Heart right ventricle (tissue), 16 donors: Measurements from ENCODE around the gene SBK3. TPM values are rescaled to one million over a fixed set of nuclear protein-coding genes. Genes with fewer than 3 reads are reported as not detected.
"Not testable (repeated sequence)": the region's sequence is repeated elsewhere in the genome, so short reads cannot be mapped to it uniquely, and the experiment has no call there.

Experiments used
- ATAC-seq, 8 donors: fragments of 200-7000 bp; cut with Tn5 transposase; one replicate each; pipeline ENCODE4 v1.9.1; 2020; ENCODE audit warnings: mild to moderate bottlenecking in 8 of 8, moderate library complexity in 8 of 8, moderate number of reproducible peaks in 1 of 8
- DNase-seq, 2 donors: peaks; one replicate each; pipeline ENCODE4 v3.0.0-alpha.2; 2020
- H3K27ac ChIP-seq, 10 donors: fragments of 200-600 bp; sonication (generic) in 2 of 10; one replicate each; pipeline versions ENCODE4 v1.5.0 to v1.8.0; 2020 to 2022; ENCODE audit warnings: mild to moderate bottlenecking in 3 of 10
- H3K27me3 ChIP-seq, 7 donors: fragments of 200-600 bp; one replicate each; pipeline ENCODE4 v1.8.0; 2021 to 2022; ENCODE audit warnings: mild to moderate bottlenecking in 2 of 7
- H3K36me3 ChIP-seq, 9 donors: fragments of 200-600 bp; sonication (generic) in 1 of 9; one replicate each; pipeline versions ENCODE4 v1.5.0 to v1.8.0; 2020 to 2022; ENCODE audit warnings: mild to moderate bottlenecking in 2 of 9
- H3K4me1 ChIP-seq, 9 donors: fragments of 200-600 bp; sonication (generic) in 1 of 9; one replicate each; pipeline versions ENCODE4 v1.5.0 to v1.8.0; 2020 to 2022; ENCODE audit warnings: mild to moderate bottlenecking in 4 of 9
- H3K4me3 ChIP-seq, 10 donors: fragments of 200-600 bp; sonication (generic) in 2 of 10; one replicate each; pipeline versions ENCODE4 v1.5.0 to v1.8.0; 2020 to 2022; ENCODE audit warnings: mild to moderate bottlenecking in 7 of 10, moderate library complexity in 2 of 10
- H3K9me3 ChIP-seq, 11 donors: fragments of 200-600 bp in 10 of 11; sonication (generic) in 2 of 11; one replicate each; pipeline versions ENCODE4 v1.5.0 to v1.8.0; 2013 to 2022; ENCODE audit warnings: mild to moderate bottlenecking in 2 of 11, control low read depth in 1 of 11, moderate library complexity in 1 of 11
- CTCF ChIP-seq, 9 donors: fragments of 200-600 bp; sonication (generic) in 2 of 9; IDR thresholded peaks; one replicate each; pipeline versions ENCODE4 v1.5.0 to v1.8.0; 2021 to 2022; ENCODE audit warnings: antibody characterized with exemption in 9 of 9, mild to moderate bottlenecking in 5 of 9, moderate library complexity in 1 of 9
- WGBS, 2 donors: extraction: QIAGEN DNeasy Blood & Tissue Kit; methylation state at CpG; one replicate each; pipeline ENCODE4 v1.1.7; 2013; ENCODE audit warnings: inconsistent platforms in 1 of 2; 5-methylcytosine and 5-hydroxymethylcytosine counted together
- intact Hi-C, 10 donors: fragments of 100-400 bp; cut with DNase I; formaldehyde crosslinking; loops; one replicate each; pipeline versions ENCODE4 v1.11.1 to v1.14.2; 2022
- polyA plus RNA-seq, 2 donors: library from polyadenylated mRNA; stranded (reverse); fragments of 200-250 nt; gene quantifications; one replicate each; pipeline ENCODE4 v1.2.3, GENCODE V29; 2013
- total RNA-seq, 10 donors: library from RNA; stranded (reverse); fragmentation: NEBNext Ultra II Directional in 3 of 10; extraction: Animal tissue kit (Norgen Biotek cat#: 25700) in 3 of 10; gene quantifications; one replicate each; pipeline versions ENCODE4 v1.2.1 to v1.2.4, GENCODE V29; 2021 to 2023
- donor health status: Arrhythmogenic right ventricular cardiomyopathy.
- donor health status: ischemic (EF 13 %, LVEDD 7.1; RV severe dilation, severe dysfunction).
- donor health status: healthy with polysubstance abuse.
- donor health status: DM: no; HTN: yes; CAD: no.
- donor health status: DM: no; HTN: no; CAD: no.
- donor health status: ischemic (EF 25% LVEDD 6.9; RV normal size, moderate dysfunction).
- donor health status: ischemic (EF 25% LVEDD 5.7; RV mildly dilated, moderate dysfunction).
- donor health status: healthy.
- donor health status: DM: yes; HTN: yes; CAD: no.
- donor health status: Ischemic cardiomyopathy.
- donor health status: ischemic (EF 35%, LVEDD 5.7; RV mildly dilated, moderate dysfunction).
- donor health status: nonischemic (EF 11% LVEDD 7.7; RV severe dilation, severe dysfunction).
- donor health status: DM: yes; HTN: yes; CAD: no.
- donor health status: PGD.
- donor health status: ischemic (EF 29% LVEDD 5.4; RV normal size, mild dysfunction).
- donor health status: nonischemic (EF 23%, LVEDD 6.1; RV moderate dilation, normal function).

SBK3 gene
- total and polyA plus RNA-seq, 12 donors = 2.0 to 33.3 (median 7.3) TPM

DNA sequence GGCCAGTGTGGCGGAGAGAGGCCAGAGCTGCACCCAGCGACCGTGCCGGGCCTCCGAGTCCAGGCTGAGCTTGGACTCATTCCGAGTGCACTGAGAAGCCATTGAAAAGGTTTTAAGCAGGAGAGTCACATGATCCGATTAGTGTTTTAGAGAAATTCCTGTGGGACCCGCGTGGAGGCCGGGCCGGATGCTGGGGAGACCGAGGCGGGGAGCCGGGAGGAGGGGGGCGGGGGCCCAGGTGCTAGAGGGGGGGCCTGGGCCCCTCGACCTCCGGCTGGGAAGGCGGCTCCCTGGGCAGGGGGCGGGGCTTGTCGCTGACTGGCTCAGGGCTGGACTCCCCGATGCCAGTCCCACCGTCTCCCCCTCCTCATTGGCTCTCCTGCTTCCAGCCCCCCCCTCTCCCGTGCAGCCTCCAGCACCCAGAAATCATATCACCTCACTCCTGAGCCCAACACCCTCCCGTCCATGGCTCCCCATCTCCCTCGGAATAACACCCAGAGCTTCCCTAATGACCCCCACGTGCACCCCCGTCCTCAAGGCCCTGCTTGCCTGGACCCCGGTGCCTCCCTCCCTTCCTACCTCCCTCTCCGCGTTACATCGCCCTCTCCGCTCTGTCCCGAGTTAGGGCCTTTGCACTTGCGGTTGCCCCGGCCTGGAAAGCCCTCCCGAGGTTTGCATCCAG lies 40.5 kb upstream of the SBK3 start:
- ATAC-seq = peak; percentile 81 to 92 (median 84)
- no peak for TF ChIP-seq CTCF (IDR thresholded peaks at IDR 0.05)
- 2 to 4% methylated on average over 30 to 36 of the region's 36 CpGs for WGBS, 2 donors
- peaks cover 10 to 43% (median 36%) of the 10 kb centered on the region in 9 donors for H3K4me1 ChIP-seq
- DNase-seq = peak; percentile 87 to 88
- intact Hi-C loops = loop anchor here in 4 of 10 donors (2.0 to 5.0 kb wide), 3 partner anchors 38 to 68 kb away; partner anchors contain the start of gene SBK3 (in 2 of the 4)
- H3K9me3 ChIP-seq = no peaks in the 10 kb centered on the region
- H3K36me3 ChIP-seq = no peaks in the 10 kb centered on the region
- peak overlapping the region; percentile 3 to 50 (median 44) for H3K4me3 ChIP-seq
- H3K27ac ChIP-seq = peak overlapping the region; percentile 49 to 84 (median 68)
- H3K27me3 ChIP-seq = peaks cover 0 to 24% (median 0%) of the 10 kb centered on the region in 7 donors

DNA sequence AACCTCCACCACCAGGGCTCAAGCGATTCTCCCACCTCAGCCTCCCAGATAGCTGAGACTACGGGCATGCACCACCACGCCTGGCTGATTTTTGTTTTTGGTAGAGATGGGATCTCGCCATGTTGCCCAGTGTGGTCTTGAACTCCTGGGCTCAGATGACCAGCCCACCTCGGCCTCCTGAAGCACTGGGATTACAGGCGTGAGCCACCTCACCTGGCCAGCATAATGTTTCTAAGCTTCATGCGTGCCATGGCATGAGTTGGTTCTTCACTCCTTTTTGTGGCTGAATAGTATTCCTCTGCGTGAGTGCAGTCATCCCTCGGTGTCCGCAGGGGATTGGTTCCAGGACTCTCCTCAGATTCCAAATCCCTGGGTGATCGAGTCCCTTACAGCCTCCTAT lies 39.5 kb upstream of the SBK3 start:
- Histone ChIP-seq H3K27me3 (peaks cover 0 to 24% (median 0%) of the 10 kb centered on the region in 7 donors), H3K4me1 (peaks cover 10 to 43% (median 36%) of the 10 kb centered on the region in 9 donors), H3K36me3 (no peaks in the 10 kb centered on the region), H3K27ac (peak overlapping the region in 3 of 10 donors; percentile 65 to 84 (median 82)), H3K4me3 (peak overlapping the region in 1 of 10 donors; percentile 50), H3K9me3 (no peaks in the 10 kb centered on the region)
- no peak for TF ChIP-seq CTCF (IDR thresholded peaks at IDR 0.05)
- 94 to 95% methylated on average over 11 of the region's 11 CpGs for WGBS, 2 donors
- intact Hi-C loops = loop anchor here in 3 of 10 donors (5.0 kb wide), 2 partner anchors 38 to 68 kb away; partner anchors contain the start of gene SBK3 (in 2 of the 3)
- no peak for DNase-seq
- no peak for ATAC-seq

DNA sequence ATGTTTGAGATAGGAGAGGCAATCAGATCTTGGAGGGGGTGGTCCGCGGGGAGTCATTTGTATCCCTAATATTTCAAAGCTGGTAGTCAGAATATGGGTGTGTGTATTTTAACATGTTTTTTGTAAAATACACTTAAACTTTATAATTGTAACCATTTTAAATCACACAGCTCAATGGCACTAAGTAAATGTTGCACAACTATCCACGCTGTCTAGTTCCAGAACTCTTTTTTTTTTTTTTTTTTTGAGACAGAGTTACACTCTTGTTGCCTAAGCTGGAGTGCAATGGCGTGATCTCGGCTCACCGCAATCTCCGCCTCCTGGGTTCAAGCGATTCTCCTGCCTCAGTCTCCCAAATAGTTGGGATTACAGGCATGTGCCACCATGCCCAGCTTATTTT lies 38.6 kb upstream of the SBK3 start:
- not testable (repeated sequence) for H3K36me3 ChIP-seq, ATAC-seq, H3K27ac ChIP-seq, H3K4me3 ChIP-seq, H3K9me3 ChIP-seq, DNase-seq
- 80 to 88% methylated on average over 8 of the region's 8 CpGs for WGBS, 2 donors
- Histone ChIP-seq H3K4me1 (peaks cover 10 to 45% (median 36%) of the 10 kb centered on the region in 9 donors), H3K27me3 (peaks cover 0 to 24% (median 0%) of the 10 kb centered on the region in 7 donors)
- intact Hi-C loops = loop anchor here in 1 of 10 donors (5.0 kb wide), 1 partner anchor 67 kb away; no protein-coding TSS in a partner anchor

GRCh38 chr19:55582284-55582683 lies 36.9 kb upstream of the SBK3 start:
- H3K9me3 ChIP-seq, DNase-seq, H3K27ac ChIP-seq, H3K4me3 ChIP-seq, ATAC-seq: not testable (repeated sequence)
- intact Hi-C loops = loop anchor here in 1 of 10 donors (5.0 kb wide), 1 partner anchor 65 kb away; no protein-coding TSS in a partner anchor
- Histone ChIP-seq H3K36me3 (peaks cover 0 to 16% (median 7%) of the 10 kb centered on the region in 9 donors), H3K4me1 (peaks cover 9 to 38% (median 30%) of the 10 kb centered on the region in 9 donors), H3K27me3 (peaks cover 0 to 24% (median 0%) of the 10 kb centered on the region in 7 donors)
- 69 to 71% methylated on average over 4 of the region's 4 CpGs for WGBS, 2 donors

DNA sequence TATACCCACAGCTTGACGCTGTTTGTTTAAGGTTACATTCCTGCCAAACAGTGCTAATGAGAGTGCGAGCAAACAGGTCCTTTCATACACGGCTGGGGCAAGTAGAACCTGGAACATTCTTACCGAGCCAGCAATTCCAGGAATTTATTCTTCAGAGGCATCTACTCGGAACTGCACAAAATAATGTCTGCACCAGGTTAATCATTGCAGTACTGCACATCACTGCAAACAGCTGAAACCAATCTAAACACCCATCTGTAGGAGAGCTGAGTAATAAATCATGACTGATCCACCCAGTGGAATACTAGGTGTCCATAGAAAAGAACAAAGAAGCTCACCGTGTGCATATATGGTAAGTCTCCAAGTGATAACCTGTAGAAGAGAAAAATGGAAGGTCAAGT lies 36.5 kb upstream of the SBK3 start:
- peaks cover 0 to 20% (median 7%) of the 10 kb centered on the region in 9 donors for H3K36me3 ChIP-seq
- no peak for TF ChIP-seq CTCF (IDR thresholded peaks at IDR 0.05)
- H3K9me3 ChIP-seq = no peaks in the 10 kb centered on the region
- no peak for DNase-seq
- intact Hi-C loops = loop anchor here in 2 of 10 donors (2.0 to 5.0 kb wide), 3 partner anchors 35 to 65 kb away; no protein-coding TSS in a partner anchor
- peak overlapping the region in 1 of 10 donors; percentile 4 for H3K27ac ChIP-seq
- H3K4me3 ChIP-seq = no peak overlapping the region
- H3K27me3 ChIP-seq = peaks cover 0 to 22% (median 0%) of the 10 kb centered on the region in 7 donors
- peaks cover 5 to 34% (median 27%) of the 10 kb centered on the region in 9 donors for H3K4me1 ChIP-seq
- WGBS, 2 donors = 22 to 25% methylated on average over 6 of the region's 6 CpGs
- no peak for ATAC-seq
